ENCODE measurements around the gene SSH2.

- TF ChIP-seq POLR2A (IDR thresholded peaks at IDR 0.05) (no peak), CTCF (IDR thresholded peaks at IDR 0.05) (no peak)
Observed at GRCh38 chr17:29846298-29846697, 83.7 kb downstream of the SSH2 start.
